Daoy (cell line): Measurements from ENCODE around the gene FITM1. TPM values are rescaled to one million over a fixed set of nuclear protein-coding genes. Genes with fewer than 3 reads are reported as not detected.
A peak's percentile ranks its signal among the peaks of the same experiment; 100 is the strongest.
"Not testable (repeated sequence)": the region's sequence is repeated elsewhere in the genome, so short reads cannot be mapped to it uniquely, and the experiment has no call there.

ENCODE experiments used
- DNase-seq: peaks from one replicate; pipeline ENCODE4 v3.0.0-alpha.2; 2015; ENCODE audit warnings: low read depth
- total RNA-seq: library from RNA; depleted of rRNA; stranded (reverse); fragments of >200 nt; shearing (Covaris generic); gene quantifications from 2 replicates; pipeline ENCODE4 v1.2.3, GENCODE V29; 2014

FITM1 gene
- total RNA-seq, 1 experiment from 2014 or later: not detected

- no peak for DNase-seq
These were observed 32.1 kb upstream of the FITM1 start for GRCh38 chr14:24098229-24098926.

GRCh38 chr14:24098927-24099813 lies 31.3 kb upstream of the FITM1 start:
- DNase-seq: no peak

- DNase-seq: no peak
These were observed 30.1 kb upstream of the FITM1 start for GRCh38 chr14:24100197-24100981.

- DNase-seq: no peak
These were observed 29.4 kb upstream of the FITM1 start for GRCh38 chr14:24100982-24101494.

- no peak for DNase-seq
These were observed 28.0 kb upstream of the FITM1 start for GRCh38 chr14:24102357-24103048.

- DNase-seq: no peak
These were observed 27.0 kb upstream of the FITM1 start for GRCh38 chr14:24103451-24103850.

GRCh38 chr14:24105609-24106239 lies 24.7 kb upstream of the FITM1 start:
- not testable (repeated sequence) for DNase-seq

- no peak for DNase-seq
These were observed 23.7 kb upstream of the FITM1 start for GRCh38 chr14:24106672-24107271.

GRCh38 chr14:24108336-24108874 lies 22.1 kb upstream of the FITM1 start:
- no peak for DNase-seq

GRCh38 chr14:24110060-24110459 lies 20.4 kb upstream of the FITM1 start:
- DNase-seq: no peak

- no peak for DNase-seq
These were observed 19.9 kb upstream of the FITM1 start for GRCh38 chr14:24110523-24110922.

GRCh38 chr14:24113379-24113800 lies 17.1 kb upstream of the FITM1 start:
- DNase-seq: no peak

- DNase-seq: peak; percentile 94
These were observed 16.5 kb upstream of the FITM1 start for GRCh38 chr14:24113801-24114531.

- DNase-seq: peak; percentile 100
These were observed 15.7 kb upstream of the FITM1 start, which contains the start of the genes DCAF11 and NRL for GRCh38 chr14:24114532-24115421. DCAF11 (plus strand) TSS chr14:24114777; CDS start chr14:24115595, 818 bp downstream. NRL (minus strand) TSS chr14:24114949; CDS start chr14:24082848, 32,101 bp downstream.

- DNase-seq: no peak
These were observed 14.9 kb upstream of the FITM1 start for GRCh38 chr14:24115422-24116127.

- DNase-seq: no peak
These were observed 14.2 kb upstream of the FITM1 start for GRCh38 chr14:24116128-24116814.

- no peak for DNase-seq
These were observed 13.3 kb upstream of the FITM1 start for GRCh38 chr14:24117179-24117578.
